H9 (cell line): ENCODE measurements around the gene SAMHD1. TPM values are rescaled to one million over a fixed set of nuclear protein-coding genes. Genes with fewer than 3 reads are reported as not detected.

Experiments used
- DNase-seq: peaks from one replicate; pipeline ENCODE4 v3.0.0-alpha.2; 2017
- H2AFZ ChIP-seq: one replicate; pipeline ENCODE4 v1.6.1; 2013; ENCODE audit warnings: mild to moderate bottlenecking, low read length, control low read depth, moderate library complexity
- H2AK5ac ChIP-seq: 2 replicates; pipeline ENCODE4 v1.6.1; 2013; ENCODE audit warnings: low read length, control low read depth, mixed read lengths; ENCODE audit not compliant: insufficient read length
- H2BK120ac ChIP-seq: one replicate; pipeline ENCODE4 v1.6.1; 2013; ENCODE audit warnings: low read depth, mild to moderate bottlenecking, low read length, control low read depth, inconsistent platforms; ENCODE audit not compliant: poor library complexity, severe bottlenecking
- H2BK12ac ChIP-seq: 2 replicates; pipeline ENCODE4 v1.6.1; 2013; ENCODE audit warnings: low read length, control low read depth, mixed read lengths, low read depth; ENCODE audit not compliant: insufficient read length
- H2BK15ac ChIP-seq: 2 replicates; pipeline ENCODE4 v1.6.1; 2013; ENCODE audit warnings: low read depth, low read length, control low read depth
- H2BK20ac ChIP-seq: one replicate; pipeline ENCODE4 v1.6.1; 2013; ENCODE audit warnings: low read depth, mild to moderate bottlenecking, low read length, control low read depth, inconsistent platforms; ENCODE audit not compliant: poor library complexity, severe bottlenecking
- H2BK5ac ChIP-seq: 2 replicates; pipeline ENCODE4 v1.6.1; 2013; ENCODE audit warnings: low read length, control low read depth, mixed read lengths; ENCODE audit not compliant: insufficient read length
- H3K14ac ChIP-seq: 2 replicates; pipeline ENCODE4 v1.6.1; 2013; ENCODE audit warnings: low read length, control low read depth; ENCODE audit not compliant: insufficient read depth
- H3K18ac ChIP-seq: 2 replicates; pipeline ENCODE4 v1.6.1; 2013; ENCODE audit warnings: low read depth, mild to moderate bottlenecking, mixed read lengths, low read length, control low read depth; ENCODE audit not compliant: insufficient read length
- H3K23ac ChIP-seq: 2 replicates; pipeline ENCODE4 v1.6.1; 2013; ENCODE audit warnings: low read length, control low read depth, mixed read lengths, low read depth; ENCODE audit not compliant: insufficient read length
- H3K23me2 ChIP-seq: 2 replicates; pipeline ENCODE4 v1.6.1; 2013; ENCODE audit warnings: low read depth, mild to moderate bottlenecking, mixed read lengths, low read length, control low read depth; ENCODE audit not compliant: insufficient read length, poor library complexity, severe bottlenecking
- H3K27ac ChIP-seq: 2 replicates; pipeline ENCODE4 v1.5.1; 2013; ENCODE audit warnings: low read length, control low read depth, mixed read lengths, low read depth; ENCODE audit not compliant: insufficient read length
- H3K27me3 ChIP-seq: 2 replicates; pipeline ENCODE4 v1.6.1; 2013; ENCODE audit warnings: low read length, control low read depth, inconsistent platforms; ENCODE audit not compliant: insufficient read depth
- H3K4ac ChIP-seq: 2 replicates; pipeline ENCODE4 v1.6.1; 2013; ENCODE audit warnings: low read depth, mild to moderate bottlenecking, control low read depth, inconsistent platforms, low read length, moderate library complexity
- H3K4me1 ChIP-seq: 2 replicates; pipeline ENCODE4 v1.6.1; 2013; ENCODE audit warnings: low read length, control low read depth, inconsistent platforms; ENCODE audit not compliant: insufficient read depth
- H3K4me2 ChIP-seq: 2 replicates; pipeline ENCODE4 v1.6.1; 2013; ENCODE audit warnings: low read length, control low read depth, mixed read lengths; ENCODE audit not compliant: insufficient read length, insufficient read depth
- H3K56ac ChIP-seq: 2 replicates; pipeline ENCODE4 v1.6.1; 2013; ENCODE audit warnings: low read depth, mild to moderate bottlenecking, mixed read lengths, low read length, control low read depth; ENCODE audit not compliant: insufficient read length
- H3K79me1 ChIP-seq: 2 replicates; pipeline ENCODE4 v1.6.1; 2013; ENCODE audit warnings: low read depth, mild to moderate bottlenecking, moderate library complexity, low read length, control low read depth, inconsistent platforms; ENCODE audit not compliant: insufficient read depth, poor library complexity, severe bottlenecking
- H3K79me2 ChIP-seq: 2 replicates; pipeline ENCODE4 v1.6.1; 2013; ENCODE audit warnings: low read length, control low read depth, inconsistent platforms; ENCODE audit not compliant: insufficient read depth
- H3K9ac ChIP-seq: 2 replicates; pipeline ENCODE4 v1.6.1; 2013; ENCODE audit warnings: low read length, control low read depth, mixed read lengths; ENCODE audit not compliant: insufficient read length; ENCODE audit errors: extremely low read depth
- H3K9me3 ChIP-seq: one replicate; pipeline ENCODE4 v1.6.1; 2013; ENCODE audit warnings: low read depth, low read length, inconsistent platforms; ENCODE audit not compliant: control insufficient read depth
- H3T11ph ChIP-seq: one replicate; pipeline ENCODE4 v1.6.1; 2013; ENCODE audit warnings: mild to moderate bottlenecking, low read length, control low read depth, inconsistent platforms
- H4K20me1 ChIP-seq: one replicate; pipeline ENCODE4 v1.6.1; 2013; ENCODE audit not compliant: control insufficient read depth, insufficient read length, insufficient read depth
- H4K5ac ChIP-seq: 2 replicates; pipeline ENCODE4 v1.6.1; 2013; ENCODE audit warnings: low read depth, mild to moderate bottlenecking, mixed read lengths, low read length, control low read depth; ENCODE audit not compliant: insufficient read length
- H4K8ac ChIP-seq: replicated peaks from 2 replicates; pipeline ENCODE4 v1.6.1; 2013; ENCODE audit warnings: low read length, control low read depth, mixed read lengths, low read depth; ENCODE audit not compliant: insufficient read length
- H4K91ac ChIP-seq: 2 replicates; pipeline ENCODE4 v1.6.1; 2013; ENCODE audit warnings: low read depth, mild to moderate bottlenecking, moderate library complexity, mixed read lengths, low read length, control low read depth; ENCODE audit not compliant: insufficient read length
- H3K27ac Mint-ChIP-seq, 3 experiments: 2 replicates in 2 of 3; 3 replicates in 1 of 3; pipeline ENCODE4 v1.8.0; 2020 to 2021; ENCODE audit warnings: mixed read lengths in 3 of 3, mild to moderate bottlenecking in 1 of 3, moderate library complexity in 1 of 3
- H3K27me3 Mint-ChIP-seq: 2 replicates; pipeline ENCODE4 v1.8.0; 2021; ENCODE audit warnings: low read depth, mild to moderate bottlenecking, moderate library complexity, mixed read lengths
- H3K36me3 Mint-ChIP-seq, 3 experiments: 2 replicates in 2 of 3; 3 replicates in 1 of 3; pipeline ENCODE4 v1.8.0; 2020 to 2021; ENCODE audit warnings: low read depth in 3 of 3, mixed read lengths in 3 of 3; ENCODE audit not compliant: insufficient read depth in 1 of 3
- H3K4me1 Mint-ChIP-seq, 2 experiments: 2 replicates each; pipeline ENCODE4 v1.8.0; 2020; ENCODE audit warnings: mixed read lengths in 2 of 2
- H3K4me3 Mint-ChIP-seq, 2 experiments: 2 replicates in 1 of 2; 3 replicates in 1 of 2; pipeline ENCODE4 v1.8.0; 2020 to 2021; ENCODE audit warnings: mild to moderate bottlenecking in 2 of 2, mixed read lengths in 2 of 2, moderate library complexity in 1 of 2
- H3K9me3 Mint-ChIP-seq, 2 experiments: 2 replicates in 1 of 2; 3 replicates in 1 of 2; pipeline ENCODE4 v1.8.0; 2020; ENCODE audit warnings: mild to moderate bottlenecking in 2 of 2, mixed read lengths in 2 of 2, moderate library complexity in 1 of 2
- WGBS: extraction: QIAGEN DNeasy Blood & Tissue Kit; methylation state at CpG from one replicate; pipeline ENCODE4 v1.1.7; 2013; ENCODE audit warnings: missing lambda C conversion rate, low lambda C conversion rate, mixed read lengths; ENCODE audit not compliant: insufficient read length; ENCODE audit errors: extremely low coverage; 5-methylcytosine and 5-hydroxymethylcytosine counted together
- total RNA-seq: library from RNA; stranded (reverse); gene quantifications from 2 replicates; pipeline ENCODE4 v1.2.1, GENCODE V29; 2021
- TF ChIP-seq, protein P1 (sequence below): fragments of 200-600 bp; sonication (generic); conservative IDR thresholded peaks from 3 replicates; pipeline ENCODE4 v1.8.0; 2021; ENCODE audit warnings: antibody characterized with exemption, mild to moderate bottlenecking

The SAMHD1 gene
- total RNA-seq, 1 experiment from 2014 or later, result 53.1 TPM

DNA sequence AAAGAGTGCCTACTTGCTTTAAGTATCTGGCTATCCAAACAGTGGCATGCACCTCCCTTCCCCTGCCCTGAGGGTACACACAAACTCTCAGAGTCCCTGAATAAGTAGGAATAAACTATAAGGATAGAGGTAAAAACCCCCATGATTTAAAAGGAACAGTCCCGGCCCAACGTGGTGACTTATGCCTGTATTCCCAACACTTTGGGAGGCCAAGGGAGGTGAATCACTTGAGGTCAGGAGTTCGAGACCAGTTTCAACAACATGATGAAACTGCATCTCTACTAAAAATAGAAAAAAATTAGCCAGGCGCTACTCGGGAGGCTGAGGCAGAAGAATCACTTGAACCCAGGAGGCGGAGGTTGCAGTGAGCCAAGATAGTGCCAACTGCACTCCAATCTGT is 22.2 kb downstream of the SAMHD1 start:
- H3K9me3 ChIP-seq, result no peaks in the 10 kb centered on the region
- H3K23me2 ChIP-seq, result no peaks in the 10 kb centered on the region
- Mint-ChIP-seq H3K27ac (peak overlapping the region in 2 of 3 experiments; percentile 55 to 58; a peak in 1 of 7 replicates), H3K36me3 (peaks cover 8 to 72% (median 70%) of the 10 kb centered on the region in 3 experiments; a peak in 5 of 7 replicates), H3K4me3 (no peak overlapping the region), H3K9me3 (no peaks in the 10 kb centered on the region), H3K27me3 (no peaks in the 10 kb centered on the region), H3K4me1 (peaks cover 4 to 5% of the 10 kb centered on the region in 2 experiments; a peak in 3 of 4 replicates)
- H3K56ac ChIP-seq, result no peak overlapping the region
- H3K9ac ChIP-seq, result no peak overlapping the region
- no peak overlapping the region for H2BK20ac ChIP-seq
- no peak for DNase-seq
- no peaks in the 10 kb centered on the region; the same call in 1 of the 2 replicates for H3K79me2 ChIP-seq
- no peak overlapping the region for H2AFZ ChIP-seq
- WGBS, result no CpG with 5 or more reads among the region's 6 CpGs
- H3K4me1 ChIP-seq, result no peaks in the 10 kb centered on the region
- no peak overlapping the region for H2BK12ac ChIP-seq
- H4K8ac ChIP-seq, result no peak overlapping the region
- no peak overlapping the region for H3K4me2 ChIP-seq
- no peak overlapping the region for H3K4ac ChIP-seq
- no peak overlapping the region for H4K91ac ChIP-seq
- TF ChIP-seq, protein P1, sequence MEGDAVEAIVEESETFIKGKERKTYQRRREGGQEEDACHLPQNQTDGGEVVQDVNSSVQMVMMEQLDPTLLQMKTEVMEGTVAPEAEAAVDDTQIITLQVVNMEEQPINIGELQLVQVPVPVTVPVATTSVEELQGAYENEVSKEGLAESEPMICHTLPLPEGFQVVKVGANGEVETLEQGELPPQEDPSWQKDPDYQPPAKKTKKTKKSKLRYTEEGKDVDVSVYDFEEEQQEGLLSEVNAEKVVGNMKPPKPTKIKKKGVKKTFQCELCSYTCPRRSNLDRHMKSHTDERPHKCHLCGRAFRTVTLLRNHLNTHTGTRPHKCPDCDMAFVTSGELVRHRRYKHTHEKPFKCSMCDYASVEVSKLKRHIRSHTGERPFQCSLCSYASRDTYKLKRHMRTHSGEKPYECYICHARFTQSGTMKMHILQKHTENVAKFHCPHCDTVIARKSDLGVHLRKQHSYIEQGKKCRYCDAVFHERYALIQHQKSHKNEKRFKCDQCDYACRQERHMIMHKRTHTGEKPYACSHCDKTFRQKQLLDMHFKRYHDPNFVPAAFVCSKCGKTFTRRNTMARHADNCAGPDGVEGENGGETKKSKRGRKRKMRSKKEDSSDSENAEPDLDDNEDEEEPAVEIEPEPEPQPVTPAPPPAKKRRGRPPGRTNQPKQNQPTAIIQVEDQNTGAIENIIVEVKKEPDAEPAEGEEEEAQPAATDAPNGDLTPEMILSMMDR, result no peak
- H3K79me1 ChIP-seq, result no peaks in the 10 kb centered on the region
- H3K27me3 ChIP-seq, result no peaks in the 10 kb centered on the region; the same call in 1 of the 2 replicates
- H2BK120ac ChIP-seq, result no peak overlapping the region
- no peaks in the 10 kb centered on the region for H4K20me1 ChIP-seq
- H2BK5ac ChIP-seq, result no peak overlapping the region
- no peak overlapping the region for H3K23ac ChIP-seq
- H3K14ac ChIP-seq, result no peak overlapping the region
- H3T11ph ChIP-seq, result no peak overlapping the region
- H2AK5ac ChIP-seq, result no peak overlapping the region
- H3K18ac ChIP-seq, result no peak overlapping the region
- H4K5ac ChIP-seq, result no peak overlapping the region
- H3K27ac ChIP-seq, result no peak overlapping the region
- H2BK15ac ChIP-seq, result no peak overlapping the region
